Pancreas (tissue), 10 donors: ENCODE results near the gene ADK. TPM values are rescaled to one million over a fixed set of nuclear protein-coding genes. Genes with fewer than 3 reads are reported as not detected.

Experiments used
- ATAC-seq, 4 donors: fragments of 200-7000 bp; cut with Tn5 transposase; one replicate each; pipeline versions ENCODE4 v1.8.0 to v1.9.1; 2020; ENCODE audit warnings: mild to moderate bottlenecking in 4 of 4, moderate library complexity in 4 of 4
- DNase-seq, 6 donors: peaks; one replicate each; pipeline ENCODE4 v3.0.0-alpha.2; 2020
- FAIRE-seq: peaks from 2 replicates; lab custom pipeline; 2012; peaks lifted over from hg19 to GRCh38; lab: Jason Lieb, UNC
- H3K27ac ChIP-seq, 4 donors: fragments of 200-600 bp; sonication (generic); 1 replicate in 3 of 4; 2 replicates in 1 of 4; pipeline versions ENCODE4 v1.5.0 to v1.8.0; 2020
- H3K27me3 ChIP-seq, 4 donors: fragments of 200-600 bp; one replicate each; pipeline ENCODE4 v1.8.0; 2021
- H3K36me3 ChIP-seq, 3 donors: fragments of 200-600 bp; sonication (generic) in 1 of 3; one replicate each; pipeline versions ENCODE4 v1.5.0 to v1.8.0; 2020 to 2021
- H3K4me1 ChIP-seq, 3 donors: fragments of 200-600 bp; one replicate each; pipeline ENCODE4 v1.8.0; 2021
- H3K4me3 ChIP-seq, 4 donors: fragments of 200-600 bp; sonication (generic) in 2 of 4; one replicate each; pipeline versions ENCODE4 v1.5.0 to v1.8.0; 2020 to 2021
- H3K9me3 ChIP-seq, 4 donors: fragments of 200-600 bp; one replicate each; pipeline ENCODE4 v1.8.0; 2021
- WGBS, 2 donors: extraction: QIAGEN DNeasy Blood & Tissue Kit; methylation state at CpG; one replicate each; pipeline ENCODE4 v1.1.7; 2013; 5-methylcytosine and 5-hydroxymethylcytosine counted together
- intact Hi-C, 3 donors: fragments of 100-400 bp; cut with DNase I; formaldehyde crosslinking; loops; one replicate each; pipeline versions ENCODE4 v1.11.1 to v1.14.2; 2022
- polyA plus RNA-seq, 2 donors: library from polyadenylated mRNA; stranded (reverse); fragments of 200-250 nt; gene quantifications; one replicate each; pipeline ENCODE4 v1.2.3, GENCODE V29; 2013
- total RNA-seq, 6 donors: library from RNA; stranded (reverse); fragmentation: NEBNext Ultra II Directional in 4 of 6; extraction: Animal tissue kit (Norgen Biotek cat#: 25700) in 4 of 6; gene quantifications; one replicate each; pipeline versions ENCODE4 v1.2.1 to v1.2.4, GENCODE V29; 2021 to 2023
- TF ChIP-seq, protein P1 (sequence below), 4 donors: fragments of 200-600 bp; sonication (generic) in 3 of 4; IDR thresholded peaks; one replicate each; pipeline versions ENCODE4 v1.5.0 to v1.8.0; 2021; ENCODE audit warnings: antibody characterized with exemption in 4 of 4
- donor health status: healthy with polysubstance abuse.
- donor health status: DM: no; HTN: no; CAD: no; lungs with moderate emphysema.
- donor health status: DM: no; HTN: no; CAD: no.
- donor health status: control.
- donor health status: control.
- donor health status: Bipolar disorder and iron deficiency.
- donor health status: DM: yes; HTN: yes; CAD: no.
- donor health status: DM: no; HTN: no; CAD: no.
- donor health status: DM: no; HTN: no; CAD: no.
- donor health status: DM: yes; HTN: yes; CAD: no.

Gene ADK
- total and polyA plus RNA-seq, 8 donors = 6.5 to 17.3 (median 13.4) TPM

DNA sequence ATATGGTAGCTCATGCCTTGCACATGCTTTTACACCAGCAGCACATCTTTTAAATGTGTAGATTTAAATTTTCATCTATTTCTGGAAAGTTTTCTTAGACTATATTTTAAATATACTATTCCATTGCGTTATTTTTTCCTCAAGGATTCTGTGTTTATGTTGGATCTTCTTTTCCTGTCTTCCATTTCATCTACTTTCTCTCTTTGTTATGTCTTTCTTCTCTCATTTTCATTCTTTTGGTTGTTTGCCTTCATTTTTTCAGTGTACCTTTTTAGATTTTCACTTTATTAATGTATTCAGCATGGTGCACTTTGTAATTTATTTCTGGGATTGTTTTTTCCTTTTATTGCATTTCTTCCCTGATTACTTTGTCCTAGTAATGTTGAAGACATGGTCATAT is 329.8 kb downstream of the ADK start:
- no peak overlapping the region for H3K27ac ChIP-seq
- no peaks in the 10 kb centered on the region for H3K27me3 ChIP-seq
- FAIRE-seq (no peak), DNase-seq (no peak), ATAC-seq (no peak)
- H3K4me1 ChIP-seq = no peaks in the 10 kb centered on the region
- 100% methylated on average over 1 of the region's 1 CpG for WGBS, 2 donors
- TF ChIP-seq, protein P1, sequence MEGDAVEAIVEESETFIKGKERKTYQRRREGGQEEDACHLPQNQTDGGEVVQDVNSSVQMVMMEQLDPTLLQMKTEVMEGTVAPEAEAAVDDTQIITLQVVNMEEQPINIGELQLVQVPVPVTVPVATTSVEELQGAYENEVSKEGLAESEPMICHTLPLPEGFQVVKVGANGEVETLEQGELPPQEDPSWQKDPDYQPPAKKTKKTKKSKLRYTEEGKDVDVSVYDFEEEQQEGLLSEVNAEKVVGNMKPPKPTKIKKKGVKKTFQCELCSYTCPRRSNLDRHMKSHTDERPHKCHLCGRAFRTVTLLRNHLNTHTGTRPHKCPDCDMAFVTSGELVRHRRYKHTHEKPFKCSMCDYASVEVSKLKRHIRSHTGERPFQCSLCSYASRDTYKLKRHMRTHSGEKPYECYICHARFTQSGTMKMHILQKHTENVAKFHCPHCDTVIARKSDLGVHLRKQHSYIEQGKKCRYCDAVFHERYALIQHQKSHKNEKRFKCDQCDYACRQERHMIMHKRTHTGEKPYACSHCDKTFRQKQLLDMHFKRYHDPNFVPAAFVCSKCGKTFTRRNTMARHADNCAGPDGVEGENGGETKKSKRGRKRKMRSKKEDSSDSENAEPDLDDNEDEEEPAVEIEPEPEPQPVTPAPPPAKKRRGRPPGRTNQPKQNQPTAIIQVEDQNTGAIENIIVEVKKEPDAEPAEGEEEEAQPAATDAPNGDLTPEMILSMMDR (IDR thresholded peaks at IDR 0.05) = no peak
- intact Hi-C loops = loop anchor here in 1 of 3 donors (5.0 kb wide), 1 partner anchor 193 kb away; no protein-coding TSS in a partner anchor
- no peaks in the 10 kb centered on the region for H3K36me3 ChIP-seq
- no peak overlapping the region for H3K4me3 ChIP-seq
- H3K9me3 ChIP-seq = no peaks in the 10 kb centered on the region

DNA sequence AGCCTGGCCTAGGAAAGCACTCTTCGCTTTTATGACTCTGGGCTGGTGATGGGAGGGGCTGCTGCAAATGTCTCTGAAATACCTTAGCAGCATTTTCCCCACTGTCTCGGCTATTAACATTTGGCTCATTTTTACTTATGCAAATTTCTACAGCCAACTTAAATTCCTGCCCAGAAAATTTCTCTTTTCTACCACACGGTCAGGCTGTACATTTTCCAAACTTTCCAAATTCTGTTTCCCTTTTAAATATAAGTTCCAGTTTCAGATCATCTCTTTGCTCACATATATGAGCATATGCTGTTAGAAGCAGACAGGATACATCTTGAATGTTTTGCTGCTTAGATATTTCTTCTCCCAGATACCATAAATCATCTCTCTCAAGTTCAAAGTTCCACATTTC is 332.3 kb downstream of the ADK start:
- Histone ChIP-seq H3K9me3 (no peaks in the 10 kb centered on the region), H3K27ac (no peak overlapping the region), H3K4me3 (no peak overlapping the region), H3K36me3 (no peaks in the 10 kb centered on the region), H3K4me1 (no peaks in the 10 kb centered on the region), H3K27me3 (no peaks in the 10 kb centered on the region)
- FAIRE-seq = no peak
- TF ChIP-seq, protein P1 (IDR thresholded peaks at IDR 0.05) = no peak
- intact Hi-C loops = loop anchor here in 1 of 3 donors (5.0 kb wide), 1 partner anchor 196 kb away; no protein-coding TSS in a partner anchor
- DNase-seq = no peak
- ATAC-seq = no peak
- 98% methylated on average over 3 of the region's 3 CpGs for WGBS, 2 donors

DNA sequence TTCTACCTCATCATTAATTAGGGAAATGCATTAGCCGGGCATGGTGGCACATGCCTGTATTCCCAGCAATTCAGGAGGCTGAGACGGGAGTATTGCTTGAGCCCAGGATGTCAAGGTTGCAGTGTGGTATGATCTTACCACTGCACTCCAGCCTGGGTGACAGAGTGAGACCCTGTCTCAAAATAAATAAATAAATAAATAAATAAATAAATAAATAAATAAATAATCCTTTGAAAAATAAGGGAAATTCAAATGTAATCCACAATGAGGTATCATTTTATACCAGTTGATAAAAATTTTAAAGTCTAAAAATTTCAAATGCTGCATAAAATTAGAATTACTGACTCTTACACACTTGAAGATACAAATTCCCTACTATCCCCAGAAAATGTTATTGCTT is 334.3 kb downstream of the ADK start:
- intact Hi-C loops = no loop called here
- FAIRE-seq = peak; percentile 26
- DNase-seq = no peak
- no peaks in the 10 kb centered on the region for H3K9me3 ChIP-seq
- no peaks in the 10 kb centered on the region for H3K36me3 ChIP-seq
- 94 to 100% methylated on average over 2 of the region's 2 CpGs for WGBS, 2 donors
- TF ChIP-seq, protein P1 (IDR thresholded peaks at IDR 0.05) = no peak
- H3K4me3 ChIP-seq = no peak overlapping the region
- no peaks in the 10 kb centered on the region for H3K4me1 ChIP-seq
- ATAC-seq = no peak
- H3K27me3 ChIP-seq = no peaks in the 10 kb centered on the region
- no peak overlapping the region for H3K27ac ChIP-seq

DNA sequence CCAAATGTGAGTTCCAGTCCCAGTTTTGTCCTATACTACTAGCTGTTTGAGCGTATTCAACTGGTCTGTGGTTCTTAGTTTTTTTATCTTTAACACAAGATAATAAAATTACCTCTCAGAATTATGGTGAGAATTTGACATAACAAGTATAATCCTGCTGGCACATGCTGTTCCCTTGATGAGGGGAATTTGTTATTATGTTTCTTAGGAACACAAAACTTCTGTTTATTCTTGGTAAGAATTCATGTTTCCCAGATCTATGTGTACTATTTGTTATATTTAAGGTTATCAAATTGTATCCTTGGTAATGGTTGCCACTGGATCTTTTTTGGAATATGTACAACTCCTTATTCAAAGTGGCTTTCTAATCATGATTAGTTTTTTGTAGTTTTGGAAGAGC is 335.6 kb downstream of the ADK start:
- no peaks in the 10 kb centered on the region for H3K36me3 ChIP-seq
- H3K27ac ChIP-seq = no peak overlapping the region
- H3K4me3 ChIP-seq = no peak overlapping the region
- FAIRE-seq = no peak
- H3K4me1 ChIP-seq = no peaks in the 10 kb centered on the region
- H3K9me3 ChIP-seq = no peaks in the 10 kb centered on the region
- DNase-seq = no peak
- TF ChIP-seq, protein P1 (IDR thresholded peaks at IDR 0.05) = no peak
- intact Hi-C loops = no loop called here
- no peaks in the 10 kb centered on the region for H3K27me3 ChIP-seq
- WGBS, 2 donors = 93 to 95% methylated on average over 1 of the region's 1 CpG
- peak in 1 of 4 donors; percentile 26 for ATAC-seq

DNA sequence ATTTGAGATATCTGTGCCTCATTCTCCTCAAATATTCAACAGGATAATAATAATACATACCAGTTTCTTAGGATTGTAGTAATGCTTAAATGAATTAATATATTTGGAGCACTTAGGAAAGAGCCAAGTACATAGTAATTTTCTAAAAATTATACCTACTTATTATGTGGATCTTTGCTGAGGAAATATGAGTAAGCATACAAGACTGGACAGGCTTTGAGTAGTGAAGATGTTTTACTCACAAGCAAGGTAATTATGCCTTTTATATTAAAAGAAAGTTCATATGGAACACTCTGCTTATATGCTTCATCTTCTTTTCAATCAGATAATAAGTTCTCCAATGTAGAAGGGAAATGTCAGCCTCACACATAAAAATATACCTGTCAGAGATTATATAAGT is 337.9 kb downstream of the ADK start:
- FAIRE-seq (no peak), ATAC-seq (no peak), DNase-seq (no peak)
- Histone ChIP-seq H3K4me1 (no peaks in the 10 kb centered on the region), H3K36me3 (no peaks in the 10 kb centered on the region), H3K9me3 (no peaks in the 10 kb centered on the region), H3K27me3 (no peaks in the 10 kb centered on the region), H3K27ac (no peak overlapping the region), H3K4me3 (no peak overlapping the region)
- intact Hi-C loops = no loop called here
- TF ChIP-seq, protein P1 (IDR thresholded peaks at IDR 0.05) = no peak
